HG03575 (cell line): Measurements from ENCODE around the gene FEZ2.

Experiments used
- ATAC-seq: cut with Tn5 transposase; IDR thresholded peaks from one replicate; pipeline ENCODE4 v1.9.1; 2021; ENCODE audit not compliant: unreplicated experiment, insufficient number of reproducible peaks, low FRiP score; ENCODE audit errors: extremely low read depth

The FEZ2 gene

GRCh38 chr2:36566887-36567286 is 31.1 kb downstream of the FEZ2 start:
- ATAC-seq, result no peak

GRCh38 chr2:36565712-36566111 is 32.3 kb downstream of the FEZ2 start:
- no peak for ATAC-seq

GRCh38 chr2:36564377-36564930 is 33.5 kb downstream of the FEZ2 start:
- no peak for ATAC-seq

GRCh38 chr2:36562973-36563532 is 34.9 kb downstream of the FEZ2 start:
- ATAC-seq, result no peak

- no peak for ATAC-seq
Observed at GRCh38 chr2:36562240-36562639, 35.7 kb downstream of the FEZ2 start.

GRCh38 chr2:36561237-36561944 is 36.6 kb downstream of the FEZ2 start:
- no peak for ATAC-seq

GRCh38 chr2:36560726-36561125 is 37.2 kb downstream of the FEZ2 start:
- no peak for ATAC-seq

- no peak for ATAC-seq
Observed at GRCh38 chr2:36559221-36559942, 38.6 kb downstream of the FEZ2 start.

GRCh38 chr2:36556842-36557241 is 41.1 kb downstream of the FEZ2 start:
- no peak for ATAC-seq

- ATAC-seq, result no peak
Observed at GRCh38 chr2:36555789-36556188, 42.2 kb downstream of the FEZ2 start.

GRCh38 chr2:36554531-36554930 is 43.4 kb downstream of the FEZ2 start:
- no peak for ATAC-seq

GRCh38 chr2:36553683-36554082 is 44.3 kb downstream of the FEZ2 start:
- no peak for ATAC-seq

- ATAC-seq, result no peak
Observed at GRCh38 chr2:36550006-36550405, 48.0 kb downstream of the FEZ2 start.

GRCh38 chr2:36549165-36549574 is 48.8 kb downstream of the FEZ2 start:
- ATAC-seq, result no peak

GRCh38 chr2:36547906-36548305 is 50.1 kb downstream of the FEZ2 start:
- ATAC-seq, result no peak

GRCh38 chr2:36545871-36546416 is 52.0 kb downstream of the FEZ2 start:
- no peak for ATAC-seq

- no peak for ATAC-seq
Observed at GRCh38 chr2:36544638-36545338, 53.2 kb downstream of the FEZ2 start.

- no peak for ATAC-seq
Observed at GRCh38 chr2:36541891-36542595, 55.9 kb downstream of the FEZ2 start.
